Liver (tissue), 9 donors: ENCODE results near the gene GXYLT2. TPM values are rescaled to one million over a fixed set of nuclear protein-coding genes. Genes with fewer than 3 reads are reported as not detected.

Experiments
- DNase-seq: peaks from one replicate; pipeline ENCODE4 v3.0.0-alpha.2; 2017; ENCODE audit warnings: low spot score
- H3K27ac ChIP-seq, 2 donors: one replicate each; pipeline ENCODE4 v1.7.0; 2013; ENCODE audit warnings: inconsistent platforms in 2 of 2, low read length in 2 of 2, control low read depth in 1 of 2, low read depth in 1 of 2, mild to moderate bottlenecking in 1 of 2
- H3K27me3 ChIP-seq, 4 donors: one replicate each; pipeline versions ENCODE4 v1.6.1 to v1.7.0; 2013; ENCODE audit warnings: low read length in 3 of 4, inconsistent platforms in 1 of 4, mild to moderate bottlenecking in 1 of 4, moderate library complexity in 1 of 4; ENCODE audit not compliant: control insufficient read depth in 4 of 4, insufficient read depth in 4 of 4
- H3K36me3 ChIP-seq, 4 donors: one replicate each; pipeline versions ENCODE4 v1.6.1 to v1.7.0; 2013; ENCODE audit warnings: low read length in 3 of 4, mild to moderate bottlenecking in 3 of 4, low read depth in 1 of 4, moderate library complexity in 1 of 4; ENCODE audit not compliant: control insufficient read depth in 4 of 4, insufficient read depth in 3 of 4
- H3K4me1 ChIP-seq, 4 donors: one replicate each; pipeline versions ENCODE4 v1.6.1 to v1.7.0; 2013; ENCODE audit warnings: low read length in 3 of 4, mild to moderate bottlenecking in 3 of 4, moderate library complexity in 1 of 4; ENCODE audit not compliant: control insufficient read depth in 4 of 4, insufficient read depth in 4 of 4
- H3K4me3 ChIP-seq, 3 donors: one replicate each; pipeline versions ENCODE4 v1.6.1 to v1.7.0; 2013; ENCODE audit warnings: low read length in 3 of 3, control low read depth in 1 of 3, low read depth in 1 of 3, mild to moderate bottlenecking in 1 of 3
- H3K9ac ChIP-seq, 2 donors: one replicate each; pipeline ENCODE4 v1.7.0; 2013; ENCODE audit warnings: low read length in 2 of 2, mild to moderate bottlenecking in 2 of 2, moderate library complexity in 2 of 2, control low read depth in 1 of 2, low read depth in 1 of 2
- H3K9me3 ChIP-seq, 4 donors: one replicate each; pipeline versions ENCODE4 v1.6.1 to v1.7.0; 2013; ENCODE audit warnings: low read length in 3 of 4; ENCODE audit not compliant: control insufficient read depth in 4 of 4
- FOXA1 ChIP-seq: IDR thresholded peaks from 2 replicates; pipeline ENCODE4 v1.6.1; 2016; ENCODE audit warnings: antibody characterized with exemption
- FOXA2 ChIP-seq: IDR thresholded peaks from 2 replicates; pipeline ENCODE4 v1.6.1; 2016; ENCODE audit warnings: antibody characterized with exemption
- HNF4G ChIP-seq: IDR thresholded peaks from 2 replicates; pipeline ENCODE4 v1.6.1; 2016; ENCODE audit warnings: antibody characterized with exemption
- REST ChIP-seq: IDR thresholded peaks from 2 replicates; pipeline ENCODE4 v1.6.1; 2016; ENCODE audit warnings: antibody characterized with exemption, mild to moderate bottlenecking
- RXRA ChIP-seq, 2 donors: IDR thresholded peaks; 2 replicates each; pipeline ENCODE4 v1.6.1; 2017 to 2018; ENCODE audit warnings: antibody characterized with exemption in 2 of 2, mild to moderate bottlenecking in 1 of 2
- SP1 ChIP-seq: IDR thresholded peaks from 2 replicates; pipeline ENCODE4 v1.6.1; 2018; ENCODE audit warnings: antibody characterized with exemption, mild to moderate bottlenecking
- TAF1 ChIP-seq: conservative IDR thresholded peaks from 2 replicates; pipeline ENCODE4 v1.6.1; 2016; ENCODE audit warnings: antibody characterized with exemption, mild to moderate bottlenecking
- WGBS: extraction: QIAGEN DNeasy Blood & Tissue Kit; methylation state at CpG from one replicate; pipeline ENCODE4 v1.1.7; 2013; 5-methylcytosine and 5-hydroxymethylcytosine counted together
- polyA plus RNA-seq, 2 donors: library from polyadenylated mRNA; stranded (reverse) in 1 of 2; unstranded in 1 of 2; fragments of 200-250 nt in 1 of 2; fragments of >200 nt in 1 of 2; fragmentation: Nextera tagmentation in 1 of 2; extraction: Ambion mirVana in 1 of 2; gene quantifications; one replicate each; pipeline versions ENCODE4 v1.2.1 to v1.2.3, GENCODE V29; 2013 to 2015
- total RNA-seq, 2 donors: library from RNA; depleted of rRNA; stranded (reverse); fragments of >200 nt; gene quantifications; one replicate each; pipeline ENCODE4 v1.2.3, GENCODE V29; 2014
- TF ChIP-seq, protein P1 (sequence below): IDR thresholded peaks from 2 replicates; pipeline ENCODE4 v1.6.1; 2016; ENCODE audit warnings: antibody characterized with exemption
- TF ChIP-seq, protein P2 (sequence below): IDR thresholded peaks from 2 replicates; pipeline ENCODE4 v1.6.1; 2016; ENCODE audit warnings: antibody characterized with exemption
- TF ChIP-seq, protein P3 (sequence below): fragments of 150-350 bp; IDR thresholded peaks from 2 replicates; pipeline ENCODE4 v1.5.1; 2017; ENCODE audit warnings: improper control_type of control experiment, low read depth, low read length; ENCODE audit not compliant: missing input control
- donor health status: healthy.
- donor health status: healthy.
- donor health status: healthy.
- donor health status: healthy.
- donor health status: healthy.

The GXYLT2 gene
- total and polyA plus RNA-seq, 4 donors = 0.06 to 0.98 (median 0.10) TPM

DNA sequence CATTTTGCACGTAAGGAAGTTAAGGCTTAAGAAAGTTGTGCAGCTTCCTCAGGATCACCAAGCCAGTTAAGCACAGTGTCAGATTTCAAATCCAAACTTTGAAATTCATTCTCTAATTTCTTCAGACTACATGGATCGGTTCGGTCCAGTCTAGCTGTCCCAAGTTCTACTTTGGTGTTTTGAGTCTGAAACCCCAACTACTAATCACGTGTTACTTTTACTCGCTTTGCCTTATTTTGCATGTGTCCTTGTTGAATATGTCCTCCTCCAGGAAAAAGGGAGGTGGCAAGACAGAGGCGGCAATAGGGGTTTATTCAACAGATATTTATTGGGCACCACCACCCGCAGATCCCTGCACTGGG is 522 bp upstream of the GXYLT2 start:
- peaks cover 0 to 7% (median 1%) of the 10 kb centered on the region in 4 donors for H3K9me3 ChIP-seq
- no peak overlapping the region for H3K27ac ChIP-seq
- TF ChIP-seq, protein P1, sequence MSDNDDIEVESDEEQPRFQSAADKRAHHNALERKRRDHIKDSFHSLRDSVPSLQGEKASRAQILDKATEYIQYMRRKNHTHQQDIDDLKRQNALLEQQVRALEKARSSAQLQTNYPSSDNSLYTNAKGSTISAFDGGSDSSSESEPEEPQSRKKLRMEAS = no peak
- TF ChIP-seq FOXA1 = no peak
- peaks cover 0 to 12% (median 10%) of the 10 kb centered on the region in 4 donors for H3K4me1 ChIP-seq
- H3K4me3 ChIP-seq = peak overlapping the region in 1 of 3 donors; percentile 82
- DNase-seq = no peak
- H3K36me3 ChIP-seq = no peaks in the 10 kb centered on the region
- 8% methylated on average over 7 of the region's 7 CpGs for WGBS
- no peak overlapping the region for H3K9ac ChIP-seq
- peaks cover 0 to 4% (median under 1%) of the 10 kb centered on the region in 4 donors for H3K27me3 ChIP-seq

DNA sequence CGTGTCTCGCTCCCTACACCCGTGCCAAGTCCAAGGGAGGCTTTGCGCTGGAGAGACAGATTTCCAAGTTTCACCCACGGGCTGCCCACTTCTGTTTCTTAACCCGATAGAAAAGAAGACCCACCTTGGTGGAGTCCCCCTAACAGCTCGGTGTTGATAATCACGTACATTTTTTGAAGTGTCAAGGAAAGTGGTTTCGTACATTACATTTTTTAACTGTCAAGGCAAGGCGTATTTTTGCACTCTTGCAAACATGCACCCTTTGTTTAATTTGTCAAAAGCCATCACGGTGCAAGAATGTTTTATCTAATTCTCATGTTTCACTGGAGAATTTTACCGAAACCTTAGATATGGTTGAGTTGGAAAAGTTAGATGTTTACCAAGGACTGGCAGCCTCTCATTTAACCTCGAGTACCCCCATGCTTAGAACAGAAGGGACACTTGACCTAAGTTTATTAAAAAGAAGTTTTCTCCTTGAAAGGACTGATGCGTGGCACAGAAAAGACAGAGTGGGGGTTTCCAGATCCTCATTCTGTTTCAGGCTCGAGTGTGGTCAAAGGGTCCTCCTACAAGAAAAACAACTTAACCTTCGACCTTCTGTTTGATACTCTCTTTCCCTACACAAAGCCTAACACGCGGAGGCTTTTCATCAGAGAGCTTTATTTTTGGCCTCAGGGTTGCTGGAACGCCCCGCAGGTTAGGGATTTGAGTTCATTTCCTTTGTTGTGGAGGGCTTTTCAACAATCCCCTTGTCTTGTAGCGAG is 882 bp downstream of the GXYLT2 start:
- no peak overlapping the region for H3K9ac ChIP-seq
- no peak overlapping the region for H3K27ac ChIP-seq
- peaks cover 0 to 12% (median 10%) of the 10 kb centered on the region in 4 donors for H3K4me1 ChIP-seq
- TF ChIP-seq SP1 (no peak), TAF1 (no peak), REST (no peak), FOXA2 (no peak), HNF4G (no peak), RXRA (IDR thresholded peaks at IDR 0.05) (no peak)
- TF ChIP-seq, protein P2, sequence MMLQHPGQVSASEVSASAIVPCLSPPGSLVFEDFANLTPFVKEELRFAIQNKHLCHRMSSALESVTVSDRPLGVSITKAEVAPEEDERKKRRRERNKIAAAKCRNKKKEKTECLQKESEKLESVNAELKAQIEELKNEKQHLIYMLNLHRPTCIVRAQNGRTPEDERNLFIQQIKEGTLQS = no peak
- TF ChIP-seq, protein P3, sequence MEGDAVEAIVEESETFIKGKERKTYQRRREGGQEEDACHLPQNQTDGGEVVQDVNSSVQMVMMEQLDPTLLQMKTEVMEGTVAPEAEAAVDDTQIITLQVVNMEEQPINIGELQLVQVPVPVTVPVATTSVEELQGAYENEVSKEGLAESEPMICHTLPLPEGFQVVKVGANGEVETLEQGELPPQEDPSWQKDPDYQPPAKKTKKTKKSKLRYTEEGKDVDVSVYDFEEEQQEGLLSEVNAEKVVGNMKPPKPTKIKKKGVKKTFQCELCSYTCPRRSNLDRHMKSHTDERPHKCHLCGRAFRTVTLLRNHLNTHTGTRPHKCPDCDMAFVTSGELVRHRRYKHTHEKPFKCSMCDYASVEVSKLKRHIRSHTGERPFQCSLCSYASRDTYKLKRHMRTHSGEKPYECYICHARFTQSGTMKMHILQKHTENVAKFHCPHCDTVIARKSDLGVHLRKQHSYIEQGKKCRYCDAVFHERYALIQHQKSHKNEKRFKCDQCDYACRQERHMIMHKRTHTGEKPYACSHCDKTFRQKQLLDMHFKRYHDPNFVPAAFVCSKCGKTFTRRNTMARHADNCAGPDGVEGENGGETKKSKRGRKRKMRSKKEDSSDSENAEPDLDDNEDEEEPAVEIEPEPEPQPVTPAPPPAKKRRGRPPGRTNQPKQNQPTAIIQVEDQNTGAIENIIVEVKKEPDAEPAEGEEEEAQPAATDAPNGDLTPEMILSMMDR = no peak
- H3K9me3 ChIP-seq = no peaks in the 10 kb centered on the region
- WGBS = 18% methylated on average over 21 of the region's 21 CpGs
- H3K4me3 ChIP-seq = peak overlapping the region in 1 of 3 donors; percentile 82
- no peak for DNase-seq
- H3K27me3 ChIP-seq = peaks cover 0 to 4% (median under 1%) of the 10 kb centered on the region in 4 donors
- no peaks in the 10 kb centered on the region for H3K36me3 ChIP-seq
